Measurements from ENCODE around the gene PDCD10.

PDCD10 gene

DNA sequence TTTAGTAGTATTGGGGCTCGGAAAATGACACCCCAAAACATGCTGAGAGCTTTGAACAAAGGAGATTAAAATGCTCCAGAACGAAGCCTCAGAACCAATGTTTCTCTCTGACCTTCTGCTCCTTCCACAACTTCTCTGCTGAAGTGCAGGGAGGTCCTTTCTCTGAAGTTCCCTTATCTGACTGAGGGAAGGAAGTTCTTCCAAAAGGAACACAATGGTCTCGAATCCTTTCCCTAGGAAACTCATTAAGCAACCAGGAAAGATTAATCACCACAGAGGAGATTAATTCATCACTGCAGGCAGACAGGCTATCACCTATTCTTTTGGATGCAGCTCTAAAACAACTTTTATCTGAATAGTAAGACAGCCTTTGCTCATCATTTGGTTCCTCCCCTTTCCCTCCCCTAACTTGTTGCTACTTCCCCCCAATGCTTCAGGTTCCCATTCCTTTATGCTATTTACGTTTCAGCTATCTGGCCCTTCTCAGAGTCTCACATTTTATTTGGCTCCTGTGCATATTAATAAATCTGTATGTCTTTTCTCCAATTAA lies 62.7 kb downstream of the PDCD10 start:
- no peak for DNase-seq

DNA sequence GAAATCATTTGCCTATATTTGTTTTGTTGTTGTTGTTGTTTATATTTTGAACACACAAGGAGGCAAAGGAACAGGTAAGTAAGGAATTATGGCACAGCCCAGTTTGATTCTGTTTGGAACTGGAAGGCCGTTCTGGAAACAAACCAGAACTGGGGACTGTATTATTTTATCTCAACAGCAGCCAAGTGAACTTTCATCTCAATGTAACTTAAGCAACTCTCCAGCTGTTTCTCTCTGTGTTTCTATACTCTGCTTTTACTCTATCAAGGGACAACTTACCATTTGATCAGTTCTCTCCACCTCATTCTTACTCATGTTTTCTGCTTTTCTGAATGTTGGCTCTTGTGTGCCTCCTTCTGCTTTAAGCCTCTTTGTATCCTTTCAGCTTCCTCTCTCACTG lies 65.0 kb downstream of the PDCD10 start:
- DNase-seq: no peak

- no peak for DNase-seq
These were observed 66.0 kb downstream of the PDCD10 start for GRCh38 chr3:167668651-167669050.

DNA sequence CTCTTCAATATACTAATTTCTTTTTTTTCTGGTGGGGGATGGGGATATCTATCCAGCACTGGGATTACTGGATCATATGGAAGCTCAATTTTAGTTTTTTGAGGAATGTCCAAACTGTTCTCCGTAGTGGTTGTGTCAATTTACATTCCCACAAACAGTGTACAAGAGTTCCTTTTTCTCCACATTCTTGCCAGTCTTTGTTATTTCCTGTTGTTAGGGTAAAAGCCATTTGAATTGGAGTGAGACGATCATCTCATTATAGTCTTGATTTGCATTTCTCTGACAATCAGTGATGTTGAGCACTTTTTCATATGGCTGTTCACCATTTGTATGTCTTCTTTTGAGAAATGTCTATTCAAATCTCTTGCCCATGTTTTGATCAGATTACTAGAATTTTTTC lies 68.1 kb downstream of the PDCD10 start:
- DNase-seq: no peak

- no peak for DNase-seq
These were observed 71.7 kb downstream of the PDCD10 start for GRCh38 chr3:167662919-167663400.

- DNase-seq: no peak
These were observed 76.9 kb downstream of the PDCD10 start for GRCh38 chr3:167657684-167658225.

DNA sequence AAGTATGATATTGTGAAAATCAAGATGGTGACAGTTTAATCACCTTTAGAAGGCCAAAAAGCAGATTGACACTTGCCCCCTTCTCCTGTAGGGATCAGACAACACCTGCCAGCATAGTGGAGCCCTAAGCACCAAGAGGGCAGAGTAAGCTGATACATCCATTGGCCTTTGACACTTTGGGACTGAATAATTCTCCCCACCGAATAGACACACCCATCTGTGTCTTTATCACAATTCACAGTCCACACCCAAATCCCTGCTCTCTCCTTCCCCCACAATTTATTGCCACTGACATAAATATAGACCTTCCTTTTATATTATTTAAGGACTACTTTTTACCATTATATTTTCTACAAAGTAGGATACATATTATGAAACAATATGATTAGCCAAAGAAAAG lies 77.9 kb downstream of the PDCD10 start:
- DNase-seq: no peak

DNA sequence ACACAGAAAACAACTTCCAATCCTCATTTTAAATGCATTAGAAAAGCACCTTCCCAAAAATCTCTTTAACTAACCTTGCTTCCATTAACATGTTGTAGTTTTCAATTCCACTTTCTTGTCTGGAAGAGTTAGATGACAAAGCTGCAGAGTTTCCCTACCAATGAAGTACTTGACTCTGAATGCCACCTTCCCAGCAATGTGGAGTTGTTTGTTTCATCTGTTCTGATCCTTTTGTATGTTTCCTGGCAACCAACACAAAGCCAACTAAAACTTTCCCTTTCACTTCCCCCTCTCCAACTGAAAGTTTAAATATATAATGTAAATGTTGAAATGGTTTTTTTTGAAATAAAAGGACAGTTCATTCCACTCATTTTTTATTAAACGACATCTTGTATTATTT lies 80.9 kb downstream of the PDCD10 start, which contains the start of gene WDR49:
Gene WDR49 (minus strand): TSS at position 183 of the 400 bp plus-strand sequence. CDS start 517 bp downstream, outside the sequence.
- DNase-seq: no peak

DNA sequence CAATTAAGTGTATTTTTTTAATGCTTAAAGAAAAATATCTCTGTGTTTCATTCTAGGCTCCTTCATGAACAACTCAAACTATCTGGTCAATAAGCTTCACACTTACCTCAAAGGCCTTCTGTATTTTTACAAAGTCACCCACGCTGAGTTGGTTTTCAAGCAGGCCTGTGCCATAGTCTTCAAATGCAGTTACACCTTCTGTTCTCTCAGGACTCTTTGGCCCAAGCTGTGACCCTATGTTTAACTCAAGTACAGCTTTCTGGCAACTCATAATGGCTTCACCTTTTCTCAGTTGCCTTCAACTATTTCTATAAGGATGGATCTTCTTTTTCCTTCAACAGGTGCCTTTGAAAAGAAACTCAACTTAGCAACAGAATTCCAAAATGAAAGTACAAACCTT lies 81.5 kb downstream of the PDCD10 start:
- DNase-seq: no peak

GRCh38 chr3:167651826-167652225 lies 82.9 kb downstream of the PDCD10 start:
- no peak for DNase-seq

DNA sequence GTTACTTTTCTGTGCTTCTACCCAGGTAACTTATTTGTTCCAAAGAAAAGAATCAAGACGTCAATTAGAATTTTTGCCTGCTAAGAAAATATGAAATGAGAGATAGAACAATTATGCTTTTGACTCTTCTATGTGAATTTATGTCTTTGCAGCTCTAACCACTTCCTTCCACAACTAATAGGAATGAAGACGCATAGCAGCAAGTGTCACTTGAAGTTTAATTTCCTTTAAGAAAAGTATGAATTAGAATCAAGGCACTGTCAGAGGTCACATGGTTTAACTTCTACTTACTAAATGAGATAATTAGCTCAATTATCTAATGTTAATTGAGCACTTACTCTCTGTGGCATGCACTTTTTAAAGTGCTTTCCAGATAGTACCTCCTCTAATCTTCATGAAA lies 84.2 kb downstream of the PDCD10 start:
- no peak for DNase-seq

DNA sequence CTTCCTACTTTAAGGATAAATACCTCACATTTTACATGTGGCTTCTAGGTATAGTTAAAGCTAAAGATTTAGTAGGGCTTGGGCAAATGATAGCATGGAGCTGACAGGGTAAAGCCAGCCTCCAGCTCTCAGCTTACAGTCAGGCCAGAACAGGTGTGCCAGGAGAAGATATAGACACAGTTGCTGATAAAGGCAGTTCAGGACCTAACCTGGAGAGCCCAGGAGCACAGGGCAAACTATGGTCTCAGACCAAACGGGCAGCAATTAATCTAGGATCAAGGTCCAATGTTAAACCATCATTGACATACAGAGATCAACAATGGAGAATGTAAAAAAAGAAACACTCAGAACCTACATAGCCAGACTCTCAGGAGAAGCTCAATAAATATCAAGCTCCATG lies 84.9 kb downstream of the PDCD10 start:
- DNase-seq: no peak

GRCh38 chr3:167644611-167645010 lies 90.1 kb downstream of the PDCD10 start:
- DNase-seq: no peak
